Stimulated activated CD4-positive, alpha-beta T cell treated with anti-CD3 and anti-CD28 coated beads, Interleukin-4, amount 100 ng/mL, for 1 hour (primary cell): ENCODE results near the gene C19orf73.

ENCODE experiments used
- DNase-seq: peaks from one replicate; pipeline ENCODE4 v3.0.0-alpha.2; 2020

The C19orf73 gene

GRCh38 chr19:49120868-49121267 lies 1.9 kb upstream of the C19orf73 start:
- no peak for DNase-seq

- DNase-seq, result no peak
Observed at GRCh38 chr19:49120325-49120683, 1.4 kb upstream of the C19orf73 start.

- no peak for DNase-seq
Observed at GRCh38 chr19:49119411-49120324, 725 bp upstream of the C19orf73 start, which contains the start of gene PPFIA3. Gene PPFIA3 (plus strand): TSS chr19:49119544. CDS start chr19:49127874, 8,330 bp downstream.

DNA sequence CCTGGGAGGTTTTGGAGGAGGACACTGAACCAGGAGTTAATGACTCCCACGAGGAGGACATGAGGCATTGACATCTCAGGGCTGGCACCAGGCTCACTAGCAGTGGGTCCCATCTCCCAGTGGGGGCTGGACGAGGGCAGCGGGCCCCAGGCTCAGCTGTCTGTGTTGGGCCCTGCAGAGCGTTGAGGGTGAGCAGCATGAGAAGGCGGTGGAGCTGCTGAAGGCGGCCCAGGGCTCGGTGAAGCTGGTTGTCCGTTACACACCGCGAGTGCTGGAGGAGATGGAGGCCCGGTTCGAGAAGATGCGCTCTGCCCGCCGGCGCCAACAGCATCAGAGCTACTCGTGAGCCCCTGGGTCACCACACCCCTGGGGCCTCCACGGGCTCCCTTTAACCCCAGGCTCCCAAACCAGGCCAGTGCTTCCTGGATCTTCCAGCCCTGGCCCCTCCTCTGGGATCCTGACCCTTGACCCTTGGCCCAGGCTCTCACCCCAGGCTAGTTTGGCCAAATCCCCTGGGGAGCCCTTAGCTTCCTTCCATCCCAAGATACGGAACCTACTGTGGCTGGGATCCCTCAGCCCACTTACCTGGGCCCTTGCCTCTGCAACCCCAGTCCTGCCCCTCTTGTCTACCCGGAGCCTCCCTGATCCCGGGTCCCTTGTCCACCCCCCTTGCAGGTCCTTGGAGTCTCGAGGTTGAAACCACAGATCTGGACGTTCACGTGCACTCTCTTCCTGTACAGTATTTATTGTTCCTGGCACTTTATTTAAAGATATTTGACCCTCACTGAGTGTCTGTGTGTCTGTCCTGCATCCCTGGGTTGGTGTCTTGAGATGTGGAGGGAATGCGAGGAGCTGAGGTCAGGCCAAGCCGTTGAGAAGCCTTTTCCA lies 1.0 kb downstream of the C19orf73 start:
- DNase-seq, result no peak

DNA sequence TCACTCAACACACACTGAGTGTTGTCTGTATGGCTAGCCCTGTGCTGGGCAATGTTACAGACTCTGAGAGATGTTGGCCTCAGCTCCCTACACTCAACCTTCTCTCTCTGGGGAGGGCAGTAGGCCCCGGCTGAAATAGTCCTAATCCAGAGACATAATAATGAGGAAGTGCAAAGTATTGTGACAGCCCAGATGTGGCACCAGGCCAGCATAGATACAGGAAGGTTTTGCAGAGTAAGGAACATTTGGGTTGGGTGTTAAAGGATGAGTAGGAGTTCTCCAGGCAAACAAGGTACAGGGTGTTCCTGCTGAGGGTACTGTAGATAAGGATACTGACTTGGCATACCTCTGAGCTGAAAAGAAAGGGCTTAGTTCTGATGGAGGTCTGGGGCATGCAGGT lies 2.4 kb downstream of the C19orf73 start:
- no peak for DNase-seq

DNA sequence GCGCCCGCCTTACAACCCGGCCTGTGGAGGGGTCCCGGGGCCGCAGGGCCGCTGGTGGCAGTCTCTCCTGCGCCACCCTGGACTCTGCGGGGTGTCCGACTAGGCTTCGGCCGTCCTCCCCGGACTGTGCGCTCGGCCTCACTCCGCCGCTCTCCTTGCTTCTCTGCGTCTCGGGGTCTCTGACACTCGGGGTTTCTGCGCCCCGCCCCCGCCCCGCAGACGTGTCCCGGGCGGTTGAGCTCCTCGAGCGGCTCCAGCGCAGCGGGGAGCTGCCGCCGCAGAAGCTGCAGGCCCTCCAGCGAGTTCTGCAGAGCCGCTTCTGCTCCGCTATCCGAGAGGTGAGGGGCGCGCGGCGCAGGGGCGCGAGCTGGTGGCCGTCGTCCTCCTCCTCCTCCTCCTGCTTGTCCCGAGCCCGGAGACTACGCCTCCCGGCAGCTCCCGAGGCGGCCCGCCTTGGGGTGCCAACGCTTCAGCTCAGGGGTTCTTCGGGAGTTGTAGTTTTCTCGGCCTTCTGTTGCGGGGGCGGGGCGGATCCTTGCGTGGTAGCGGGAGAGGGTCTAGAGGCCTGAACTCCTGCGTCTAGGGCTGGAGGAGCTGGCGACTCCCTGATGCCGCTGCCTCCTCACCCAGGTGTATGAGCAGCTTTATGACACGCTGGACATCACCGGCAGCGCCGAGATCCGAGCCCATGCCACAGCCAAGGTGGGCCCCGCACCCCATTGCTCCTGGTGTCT lies 4.1 kb downstream of the C19orf73 start:
- DNase-seq, result peak; percentile 68

- peak; percentile 73 for DNase-seq
Observed at GRCh38 chr19:49113762-49114629, 4.9 kb downstream of the C19orf73 start, which contains the start of gene LIN7B. Gene LIN7B (plus strand): TSS chr19:49114370. CDS start chr19:49114405, 35 bp downstream.

DNA sequence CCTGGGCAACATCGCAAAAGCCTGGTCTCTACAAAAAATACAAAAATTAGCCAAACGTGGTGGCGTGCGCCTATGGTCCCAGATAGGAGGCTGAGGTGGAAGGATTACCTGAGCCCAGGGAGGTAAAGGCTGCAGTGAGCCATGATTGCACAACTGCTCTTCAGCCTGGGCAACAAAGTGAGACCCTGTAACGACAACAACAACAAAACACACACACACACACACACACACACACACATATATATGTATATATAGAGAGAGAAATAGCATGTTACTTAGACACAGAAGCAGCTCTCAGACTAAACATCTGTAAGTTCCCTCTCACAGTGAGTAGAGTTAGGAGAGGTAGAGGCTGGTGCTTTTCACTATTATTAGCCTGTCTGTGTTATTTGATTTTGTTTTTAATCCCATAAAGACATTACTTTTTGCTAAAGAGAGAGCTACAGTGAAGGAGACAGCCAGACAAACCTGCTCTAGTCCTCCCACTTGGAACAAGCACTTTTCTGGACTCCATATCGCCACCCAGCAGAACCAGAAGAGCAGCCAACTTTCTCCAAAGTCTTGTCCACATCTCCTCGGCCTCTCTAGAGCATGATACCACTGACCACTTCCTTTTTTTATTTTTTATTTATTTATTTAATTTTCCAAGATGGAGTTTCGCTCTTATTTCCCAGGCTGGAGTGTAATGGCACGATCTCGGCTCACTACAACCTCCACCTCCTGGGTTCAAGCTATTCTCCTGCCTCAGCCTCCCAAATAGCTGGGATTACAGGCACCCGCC lies 7.5 kb downstream of the C19orf73 start:
- no peak for DNase-seq

- no peak for DNase-seq
Observed at GRCh38 chr19:49110567-49110966, 8.4 kb downstream of the C19orf73 start.

GRCh38 chr19:49109569-49110233 lies 9.2 kb downstream of the C19orf73 start:
- no peak for DNase-seq

- DNase-seq, result no peak
Observed at GRCh38 chr19:49109051-49109450, 9.9 kb downstream of the C19orf73 start.

DNA sequence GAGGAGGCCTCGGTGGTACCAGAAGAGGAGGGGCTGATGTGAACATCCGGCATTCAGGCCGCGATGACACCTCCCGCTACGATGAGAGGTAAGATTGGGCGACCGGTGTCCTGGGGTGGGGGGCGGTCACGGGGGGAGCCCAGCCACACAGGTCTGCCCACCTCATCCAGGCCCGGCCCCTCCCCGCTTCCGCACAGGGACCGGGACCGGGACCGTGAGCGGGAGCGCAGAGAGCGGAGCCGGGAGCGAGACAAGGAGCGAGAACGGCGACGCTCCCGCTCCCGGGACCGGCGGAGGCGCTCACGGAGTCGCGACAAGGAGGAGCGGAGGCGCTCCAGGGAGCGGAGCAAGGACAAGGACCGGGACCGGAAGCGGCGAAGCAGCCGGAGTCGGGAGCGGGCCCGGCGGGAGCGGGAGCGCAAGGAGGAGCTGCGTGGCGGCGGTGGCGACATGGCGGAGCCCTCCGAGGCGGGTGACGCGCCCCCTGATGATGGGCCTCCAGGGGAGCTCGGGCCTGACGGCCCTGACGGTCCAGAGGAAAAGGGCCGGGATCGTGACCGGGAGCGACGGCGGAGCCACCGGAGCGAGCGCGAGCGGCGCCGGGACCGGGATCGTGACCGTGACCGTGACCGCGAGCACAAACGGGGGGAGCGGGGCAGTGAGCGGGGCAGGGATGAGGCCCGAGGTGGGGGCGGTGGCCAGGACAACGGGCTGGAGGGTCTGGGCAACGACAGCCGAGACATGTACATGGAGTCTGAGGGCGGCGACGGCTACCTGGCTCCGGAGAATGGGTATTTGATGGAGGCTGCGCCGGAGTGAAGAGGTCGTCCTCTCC lies 11.1 kb downstream of the C19orf73 start:
- DNase-seq, result no peak

GRCh38 chr19:49106648-49107135 lies 12.3 kb downstream of the C19orf73 start:
- peak; percentile 76 for DNase-seq

- no peak for DNase-seq
Observed at GRCh38 chr19:49104229-49104864, 14.6 kb downstream of the C19orf73 start.

DNA sequence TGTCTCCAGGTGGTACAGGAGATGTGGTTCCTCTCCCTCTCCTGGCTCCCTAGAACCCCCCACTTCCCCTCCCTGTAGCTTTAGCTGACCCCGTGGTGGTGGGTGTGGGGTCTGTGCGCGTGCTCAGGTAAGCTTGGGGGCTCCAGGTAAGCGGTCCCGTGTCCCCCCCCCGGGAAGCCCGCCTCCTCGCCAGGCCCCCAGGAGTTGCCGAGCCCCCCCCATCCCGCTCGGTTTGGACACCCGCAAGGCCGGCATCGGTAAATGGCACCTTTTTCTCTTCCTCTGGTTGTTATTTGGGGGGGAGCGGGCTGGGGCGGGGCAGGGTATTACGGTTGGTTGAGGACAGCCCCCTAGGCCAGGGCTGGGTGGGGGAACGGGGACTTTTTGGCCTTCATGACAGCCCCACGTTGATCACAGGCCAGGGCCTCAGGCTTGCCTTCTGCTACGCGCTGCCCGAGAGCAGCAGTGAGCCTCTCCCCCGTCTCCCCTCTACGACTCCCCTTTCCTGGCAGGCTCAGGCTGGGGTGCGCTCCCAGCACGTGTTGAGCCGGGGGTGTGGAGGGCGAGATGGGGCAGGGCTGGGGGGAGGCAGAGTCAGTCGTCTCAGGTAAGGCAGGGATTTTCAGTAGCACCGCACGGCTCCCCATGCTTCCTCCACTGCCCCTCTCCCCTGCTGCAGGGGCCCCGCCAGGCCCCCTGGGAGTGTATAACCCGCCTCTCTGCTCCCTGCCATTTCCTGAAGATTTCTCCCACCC lies 15.4 kb downstream of the C19orf73 start:
- no peak for DNase-seq

DNA sequence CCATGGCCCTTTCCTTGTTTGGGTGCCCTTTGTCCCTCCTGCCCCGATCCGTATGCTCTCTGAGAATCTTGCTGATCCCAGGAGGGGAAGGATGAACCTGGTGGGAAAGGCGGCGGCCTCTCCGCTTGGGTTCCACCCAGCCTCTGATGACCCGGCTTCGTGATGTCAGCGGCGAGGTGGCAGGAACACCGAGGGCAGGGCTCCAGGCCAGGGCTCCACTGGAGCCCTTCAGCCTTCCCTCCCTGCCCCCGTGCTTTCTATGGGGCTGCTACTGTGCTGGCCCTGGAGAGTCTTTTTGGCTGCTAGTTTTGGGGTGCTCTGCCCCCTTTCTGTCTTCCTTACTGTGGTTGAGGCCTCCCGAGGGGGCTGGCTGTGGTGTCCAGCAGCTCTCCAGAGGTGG lies 16.6 kb downstream of the C19orf73 start:
- DNase-seq, result no peak

GRCh38 chr19:49101160-49101559 lies 17.8 kb downstream of the C19orf73 start:
- DNase-seq, result no peak

GRCh38 chr19:49098795-49099194 lies 20.1 kb downstream of the C19orf73 start:
- no peak for DNase-seq
